GM18508 (cell line): ENCODE data around the gene PDX1.
A peak's percentile ranks its signal among the peaks of the same experiment; 100 is the strongest.

Experiments used
- ATAC-seq: cut with Tn5 transposase; IDR thresholded peaks from one replicate; pipeline ENCODE4 v1.9.1; 2021; ENCODE audit warnings: moderate number of reproducible peaks; ENCODE audit not compliant: insufficient read depth, unreplicated experiment

Gene PDX1

GRCh38 chr13:27921961-27922882 is 2.4 kb downstream of the PDX1 start:
- ATAC-seq = no peak

GRCh38 chr13:27922883-27923612 is 3.2 kb downstream of the PDX1 start:
- ATAC-seq = no peak

GRCh38 chr13:27923794-27924528 is 4.2 kb downstream of the PDX1 start:
- ATAC-seq = no peak

- ATAC-seq = no peak
Measured at GRCh38 chr13:27924529-27925141, 4.8 kb downstream of the PDX1 start.

- ATAC-seq = no peak
Measured at GRCh38 chr13:27925220-27925991, 5.6 kb downstream of the PDX1 start.

GRCh38 chr13:27926644-27927434 is 7.0 kb downstream of the PDX1 start:
- no peak for ATAC-seq

- ATAC-seq = no peak
Measured at GRCh38 chr13:27927444-27928352, 7.9 kb downstream of the PDX1 start.

- ATAC-seq = no peak
Measured at GRCh38 chr13:27928353-27928804, 8.6 kb downstream of the PDX1 start.

GRCh38 chr13:27928805-27929753 is 9.3 kb downstream of the PDX1 start:
- ATAC-seq = no peak

- ATAC-seq = no peak
Measured at GRCh38 chr13:27929868-27930267, 10.1 kb downstream of the PDX1 start.

- no peak for ATAC-seq
Measured at GRCh38 chr13:27933118-27933517, 13.3 kb downstream of the PDX1 start.

GRCh38 chr13:27933580-27934328 is 14.0 kb downstream of the PDX1 start:
- no peak for ATAC-seq

GRCh38 chr13:27942972-27943371 is 23.2 kb downstream of the PDX1 start:
- ATAC-seq = no peak

- ATAC-seq = peak; percentile 22
Measured at GRCh38 chr13:27952876-27953675, 33.3 kb downstream of the PDX1 start.
